NCI-H524 treated with DMSO at 0.1 percent for 48 hours (cell line): Measurements from ENCODE around the gene CADPS2.
"Not testable (repeated sequence)": the region's sequence is repeated elsewhere in the genome, so short reads cannot be mapped to it uniquely, and the experiment has no call there.

Experiments used
- DNase-seq: peaks from one replicate; lab custom pipeline; 2025; lab: John Stamatoyannopoulos, UW

CADPS2 gene

GRCh38 chr7:122709930-122710646 is 176.2 kb downstream of the CADPS2 start:
- no peak for DNase-seq

GRCh38 chr7:122706836-122707235 is 179.4 kb downstream of the CADPS2 start:
- no peak for DNase-seq

GRCh38 chr7:122702872-122703510 is 183.3 kb downstream of the CADPS2 start, which contains the start of gene RNF148:
TSS of gene RNF148 (minus strand) at chr7:122702922. CDS start at chr7:122702750, 172 bp downstream.
- DNase-seq = no peak

- no peak for DNase-seq
Observed at GRCh38 chr7:122699017-122699416, 187.2 kb downstream of the CADPS2 start, which contains the start of gene RNF133. TSS of gene RNF133 (minus strand) at chr7:122699117. CDS start at chr7:122698918, 199 bp downstream.

GRCh38 chr7:122695816-122696215 is 190.4 kb downstream of the CADPS2 start:
- no peak for DNase-seq

- peak; percentile 24 for DNase-seq
Observed at GRCh38 chr7:122694697-122695096, 191.6 kb downstream of the CADPS2 start.

GRCh38 chr7:122692769-122693309 is 193.4 kb downstream of the CADPS2 start:
- no peak for DNase-seq

GRCh38 chr7:122691569-122692235 is 194.6 kb downstream of the CADPS2 start:
- DNase-seq = no peak

GRCh38 chr7:122689346-122690109 is 196.7 kb downstream of the CADPS2 start:
- DNase-seq = no peak

- DNase-seq = no peak
Observed at GRCh38 chr7:122688400-122688998, 197.8 kb downstream of the CADPS2 start.

GRCh38 chr7:122686360-122686878 is 199.8 kb downstream of the CADPS2 start:
- no peak for DNase-seq

- DNase-seq = no peak
Observed at GRCh38 chr7:122684504-122684903, 201.8 kb downstream of the CADPS2 start.

GRCh38 chr7:122682815-122683550 is 203.3 kb downstream of the CADPS2 start:
- no peak for DNase-seq

GRCh38 chr7:122681186-122681585 is 205.1 kb downstream of the CADPS2 start:
- DNase-seq = not testable (repeated sequence)

GRCh38 chr7:122679813-122680212 is 206.4 kb downstream of the CADPS2 start:
- DNase-seq = no peak

GRCh38 chr7:122679269-122679709 is 207.0 kb downstream of the CADPS2 start:
- not testable (repeated sequence) for DNase-seq

- DNase-seq = no peak
Observed at GRCh38 chr7:122677149-122677548, 209.1 kb downstream of the CADPS2 start.

- DNase-seq = peak; percentile 42
Observed at GRCh38 chr7:122676466-122676865, 209.8 kb downstream of the CADPS2 start.

GRCh38 chr7:122675621-122676020 is 210.6 kb downstream of the CADPS2 start:
- no peak for DNase-seq

GRCh38 chr7:122675011-122675410 is 211.2 kb downstream of the CADPS2 start:
- DNase-seq = no peak
